AML-193 (cell line): ENCODE measurements around the gene DUS3L.
"Not testable (repeated sequence)": the region's sequence is repeated elsewhere in the genome, so short reads cannot be mapped to it uniquely, and the experiment has no call there.

Source experiments
- DNase-seq, 2 experiments: peaks; one replicate each; lab custom pipeline; 2025; lab: John Stamatoyannopoulos, UW

DUS3L gene

GRCh38 chr19:5774921-5775320 is 16.0 kb downstream of the DUS3L start:
- no peak for DNase-seq

GRCh38 chr19:5773276-5773675 is 17.7 kb downstream of the DUS3L start:
- DNase-seq: no peak

- no peak for DNase-seq
These were observed 18.5 kb downstream of the DUS3L start for GRCh38 chr19:5772416-5772815.

GRCh38 chr19:5767949-5768348 is 23.0 kb downstream of the DUS3L start:
- DNase-seq: no peak

GRCh38 chr19:5765220-5765619 is 25.7 kb downstream of the DUS3L start:
- no peak for DNase-seq

GRCh38 chr19:5762608-5763217 is 28.2 kb downstream of the DUS3L start:
- DNase-seq: no peak

- no peak for DNase-seq
These were observed 37.2 kb downstream of the DUS3L start for GRCh38 chr19:5753743-5754142.

- no peak for DNase-seq
These were observed 39.3 kb downstream of the DUS3L start for GRCh38 chr19:5751709-5752108.

- no peak for DNase-seq
These were observed 41.5 kb downstream of the DUS3L start for GRCh38 chr19:5749505-5749904.

- DNase-seq: not testable (repeated sequence)
These were observed 42.0 kb downstream of the DUS3L start for GRCh38 chr19:5748920-5749319.

- not testable (repeated sequence) for DNase-seq
These were observed 46.0 kb downstream of the DUS3L start for GRCh38 chr19:5744999-5745398.

- DNase-seq: no peak
These were observed 47.3 kb downstream of the DUS3L start for GRCh38 chr19:5743630-5744029.

GRCh38 chr19:5742051-5742450 is 48.9 kb downstream of the DUS3L start:
- DNase-seq: no peak

- no peak for DNase-seq
These were observed 52.5 kb downstream of the DUS3L start for GRCh38 chr19:5738423-5738822.
